Measurements from ENCODE around the gene ZBTB11.
"Not testable (repeated sequence)": the region's sequence is repeated elsewhere in the genome, so short reads cannot be mapped to it uniquely, and the experiment has no call there.

The ZBTB11 gene

GRCh38 chr3:101690972-101691371, 14.0 kb upstream of the ZBTB11 start:
- DNase-seq (ENCODE audit: low read depth, low spot score), result no peak

- DNase-seq (ENCODE audit: low read depth, low spot score), result no peak
Observed at GRCh38 chr3:101689286-101689685, 12.4 kb upstream of the ZBTB11 start.

DNA sequence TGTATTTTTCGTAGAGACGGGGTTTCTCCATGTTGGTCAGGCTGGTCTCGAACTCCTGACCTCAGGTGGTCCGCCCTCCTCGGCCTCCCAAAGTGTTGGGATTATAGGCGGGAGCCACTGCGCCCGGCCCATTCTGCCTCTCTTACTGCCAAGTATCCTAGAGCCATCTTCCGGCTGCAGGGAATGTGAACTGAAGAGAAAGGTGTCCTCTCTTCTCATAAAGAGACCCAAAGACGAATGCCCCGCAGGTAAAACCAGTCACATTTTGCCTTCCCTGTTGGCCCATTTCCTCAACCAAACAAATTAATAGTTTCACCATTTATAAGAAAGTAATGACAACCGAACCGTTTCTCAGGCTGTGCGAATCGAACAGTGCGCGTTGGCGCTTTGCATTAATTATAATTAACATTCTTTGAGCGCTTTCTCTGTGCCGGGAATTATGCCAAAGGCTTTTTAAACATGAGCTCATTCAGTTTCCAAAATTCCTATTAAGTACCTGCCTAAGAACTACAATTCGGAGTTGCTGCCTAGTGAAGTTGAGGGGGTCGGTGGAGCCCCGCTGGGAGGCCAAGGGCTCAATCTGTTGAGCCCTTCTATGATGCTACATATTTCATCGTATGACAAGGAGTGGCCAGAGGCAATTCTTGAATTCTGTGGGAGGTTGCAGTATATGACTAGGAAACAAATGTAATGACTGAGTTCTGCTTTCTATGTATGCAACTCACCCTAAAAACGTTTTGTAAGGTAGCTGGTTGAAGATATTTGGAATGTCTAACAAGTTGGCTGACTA, 10.4 kb upstream of the ZBTB11 start:
- no peak for DNase-seq (ENCODE audit: low read depth, low spot score)

GRCh38 chr3:101685870-101686307, 9.0 kb upstream of the ZBTB11 start:
- DNase-seq (ENCODE audit: low read depth, low spot score), result no peak

DNA sequence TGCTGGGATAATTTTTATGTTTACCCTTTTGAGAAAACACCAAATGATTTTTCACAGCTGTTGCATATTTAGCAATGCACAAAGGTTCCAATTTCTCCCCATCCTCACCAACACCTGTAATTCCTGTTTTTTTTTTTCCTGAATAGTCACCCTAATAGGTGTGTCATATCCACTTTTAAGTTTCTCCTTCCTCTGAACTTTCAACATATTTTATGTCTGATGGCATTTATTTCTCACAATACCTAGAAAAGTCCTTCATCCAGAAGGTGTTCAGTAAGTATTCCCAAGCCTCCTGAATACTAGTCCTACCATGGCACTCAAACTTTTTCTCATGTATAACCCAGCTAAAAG, 8.1 kb upstream of the ZBTB11 start:
- no peak for DNase-seq (ENCODE audit: low read depth, low spot score)

GRCh38 chr3:101680466-101680865, 3.5 kb upstream of the ZBTB11 start:
- DNase-seq (ENCODE audit: low read depth, low spot score), result no peak

- DNase-seq (ENCODE audit: low read depth, low spot score), result not testable (repeated sequence)
Observed at GRCh38 chr3:101678837-101679236, 1.9 kb upstream of the ZBTB11 start.

- no peak for DNase-seq (ENCODE audit: low read depth, low spot score)
Observed at GRCh38 chr3:101677436-101678286, 729 bp upstream of the ZBTB11 start.

DNA sequence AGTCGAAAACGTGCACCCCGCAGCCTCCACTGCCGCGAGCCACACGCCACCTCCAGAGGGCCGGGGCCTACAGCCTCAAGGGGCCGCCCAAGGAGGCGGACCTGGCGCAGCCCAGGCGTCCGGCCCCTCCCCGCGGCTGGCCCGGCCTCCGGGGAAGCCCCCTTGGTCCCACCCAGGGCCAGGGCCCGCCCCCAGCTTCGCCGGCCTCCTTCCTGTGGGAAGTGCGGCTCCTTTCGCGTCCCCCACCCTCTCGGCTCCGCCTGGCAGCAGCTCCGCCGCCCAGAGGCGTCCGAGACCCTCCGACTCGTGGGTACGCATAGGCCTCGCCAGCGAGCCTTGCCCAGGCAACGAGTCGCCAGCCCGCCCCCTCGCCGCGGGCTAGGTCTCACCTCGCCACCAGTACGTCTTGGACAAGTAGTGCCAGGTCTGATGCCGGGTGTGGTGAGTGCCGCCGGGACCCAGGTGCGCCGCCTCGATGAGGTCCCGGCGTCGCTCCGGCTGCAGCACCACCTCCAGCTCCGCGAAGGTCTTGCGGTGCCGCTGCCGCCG, 642 bp downstream of the ZBTB11 start:
- peak; percentile 88 for DNase-seq (ENCODE audit: low read depth, low spot score)

GRCh38 chr3:101675709-101676215, 1.2 kb downstream of the ZBTB11 start:
- DNase-seq (ENCODE audit: low read depth, low spot score), result no peak

DNA sequence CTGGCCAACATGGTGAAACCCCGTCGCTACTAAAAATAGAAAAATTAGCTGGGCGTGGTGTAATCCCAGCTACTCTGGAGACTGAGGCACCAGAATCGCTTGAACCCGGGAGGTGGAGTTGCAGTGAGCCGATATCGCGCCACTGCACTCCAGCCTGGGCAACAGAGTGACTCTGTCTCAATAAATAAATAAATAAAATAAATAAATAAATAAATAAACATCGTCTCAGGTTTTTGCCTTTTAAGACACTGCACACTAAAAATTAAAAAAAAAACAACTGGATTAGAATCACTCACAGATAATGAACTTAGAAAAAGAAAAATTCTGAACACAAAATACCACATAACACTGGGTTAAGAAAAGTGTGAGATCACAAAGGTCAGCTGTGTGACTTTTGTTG, 2.4 kb downstream of the ZBTB11 start:
- no peak for DNase-seq (ENCODE audit: low read depth, low spot score)

DNA sequence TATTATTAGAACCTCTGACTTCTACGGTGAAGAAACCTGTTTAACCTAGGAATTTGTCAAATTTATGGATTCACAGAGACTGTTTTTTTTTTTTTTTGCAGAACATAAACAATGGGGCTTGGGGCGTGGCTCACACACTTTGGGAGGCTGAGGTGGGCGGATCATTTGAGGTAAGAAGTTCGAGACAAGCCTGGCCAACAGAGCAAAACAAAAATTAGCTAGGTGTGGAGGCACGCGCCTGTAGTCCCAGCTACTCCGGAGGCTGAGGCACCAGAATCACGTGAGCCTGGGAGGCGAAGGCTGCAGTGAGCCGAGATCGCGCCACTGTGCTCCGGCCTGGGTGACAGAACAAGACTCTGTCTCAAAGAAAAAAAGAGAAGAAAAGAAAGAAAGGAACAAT, 3.0 kb downstream of the ZBTB11 start:
- DNase-seq (ENCODE audit: low read depth, low spot score), result no peak

- no peak for DNase-seq (ENCODE audit: low read depth, low spot score)
Observed at GRCh38 chr3:101671014-101671413, 5.9 kb downstream of the ZBTB11 start.

DNA sequence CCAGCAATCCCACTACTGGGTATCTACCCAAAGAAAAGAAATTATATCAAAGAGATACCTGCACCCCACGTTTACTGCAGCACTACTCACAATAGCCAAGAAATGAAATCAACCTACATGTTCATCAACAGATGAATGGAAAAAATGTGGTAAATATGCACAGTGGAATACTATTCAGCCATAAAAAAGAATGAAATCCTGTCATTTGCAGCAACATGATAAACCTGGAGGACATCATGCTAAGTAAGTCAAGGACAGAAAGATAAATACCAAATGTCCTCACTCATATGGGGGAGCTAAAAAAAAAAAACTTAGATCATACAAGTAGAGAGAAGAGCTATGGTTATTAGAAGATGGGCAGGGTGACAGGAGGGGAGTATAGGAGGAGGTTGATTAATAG, 9.1 kb downstream of the ZBTB11 start:
- no peak for DNase-seq (ENCODE audit: low read depth, low spot score)

DNA sequence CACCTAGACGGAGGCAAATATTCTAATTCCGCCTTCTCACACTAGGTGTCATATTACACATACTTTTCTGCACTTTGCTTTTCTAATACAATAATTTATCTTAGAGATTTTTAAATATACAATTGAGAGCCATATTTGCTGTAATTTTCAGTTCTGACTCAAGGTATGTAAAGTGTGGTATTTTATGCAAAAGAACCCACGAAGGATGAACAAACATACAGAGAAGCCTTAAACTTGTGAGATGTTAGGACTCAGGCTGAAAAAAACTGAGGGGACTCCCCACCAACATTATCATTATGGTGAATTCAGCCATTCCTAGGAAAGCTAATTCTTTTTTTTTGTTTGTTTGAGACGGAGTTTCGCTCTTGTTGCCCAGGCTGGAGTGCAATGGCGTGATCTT, 9.6 kb downstream of the ZBTB11 start:
- no peak for DNase-seq (ENCODE audit: low read depth, low spot score)

- DNase-seq (ENCODE audit: low read depth, low spot score), result no peak
Observed at GRCh38 chr3:101665851-101666250, 11.1 kb downstream of the ZBTB11 start.

DNA sequence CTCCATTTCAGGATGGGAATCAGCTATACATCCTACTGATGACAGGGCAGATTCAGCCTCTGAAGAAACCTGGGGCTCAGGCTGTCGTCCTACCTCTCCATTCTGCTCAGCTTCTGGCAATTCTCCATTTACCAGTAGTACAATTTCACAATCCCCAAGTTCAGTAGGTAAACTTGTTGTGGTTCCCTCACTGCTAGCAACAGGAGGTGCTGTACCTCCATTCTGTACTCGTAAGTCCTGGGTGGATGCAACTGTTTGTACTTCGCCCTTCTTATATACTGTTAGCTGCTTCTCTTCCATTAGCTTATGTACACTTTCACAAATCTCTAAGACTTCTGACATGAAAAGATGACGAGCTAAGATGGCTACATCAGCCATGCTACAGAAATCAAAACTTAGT, 11.6 kb downstream of the ZBTB11 start:
- DNase-seq (ENCODE audit: low read depth, low spot score), result no peak

DNA sequence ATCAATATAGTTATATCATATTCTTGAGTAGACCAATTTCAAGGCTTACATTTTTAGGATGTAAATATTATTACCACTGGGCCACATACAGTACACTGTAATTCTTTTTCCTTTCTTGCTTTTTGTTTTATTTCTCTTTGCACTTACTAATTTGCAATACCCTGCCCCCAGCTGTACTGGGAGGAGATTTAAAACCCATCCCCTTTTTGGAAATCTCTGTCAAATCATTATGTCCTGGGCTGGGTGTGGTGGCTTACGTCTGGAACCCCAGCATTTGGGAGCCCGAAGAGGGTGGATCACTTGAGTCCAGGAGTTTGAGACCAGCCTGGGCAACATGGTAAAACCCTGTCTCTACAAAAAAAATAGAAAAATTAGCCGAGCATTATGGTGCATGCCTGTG, 16.2 kb downstream of the ZBTB11 start:
- DNase-seq (ENCODE audit: low read depth, low spot score), result no peak

DNA sequence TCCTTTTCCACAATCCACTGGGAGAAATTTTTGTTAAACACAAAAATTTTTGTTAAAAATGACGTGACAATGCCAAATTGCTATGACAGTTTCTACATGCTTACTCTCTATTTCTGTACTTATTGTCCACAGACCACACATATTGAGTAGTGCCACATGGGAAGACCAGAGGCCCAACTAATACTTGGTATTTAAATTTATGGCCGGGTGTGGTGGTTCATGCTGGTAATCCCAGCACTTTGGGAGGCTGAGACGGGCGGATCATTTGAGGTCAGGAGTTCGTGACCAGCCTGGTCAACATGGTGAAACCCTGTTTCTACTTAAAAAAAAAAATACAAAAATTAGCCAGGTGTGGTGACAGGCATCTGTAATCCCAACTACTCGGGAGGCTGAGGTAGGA, 20.3 kb downstream of the ZBTB11 start:
- DNase-seq (ENCODE audit: low read depth, low spot score), result no peak

GRCh38 chr3:101646726-101647125, 30.2 kb downstream of the ZBTB11 start:
- DNase-seq (ENCODE audit: low read depth, low spot score), result no peak

DNA sequence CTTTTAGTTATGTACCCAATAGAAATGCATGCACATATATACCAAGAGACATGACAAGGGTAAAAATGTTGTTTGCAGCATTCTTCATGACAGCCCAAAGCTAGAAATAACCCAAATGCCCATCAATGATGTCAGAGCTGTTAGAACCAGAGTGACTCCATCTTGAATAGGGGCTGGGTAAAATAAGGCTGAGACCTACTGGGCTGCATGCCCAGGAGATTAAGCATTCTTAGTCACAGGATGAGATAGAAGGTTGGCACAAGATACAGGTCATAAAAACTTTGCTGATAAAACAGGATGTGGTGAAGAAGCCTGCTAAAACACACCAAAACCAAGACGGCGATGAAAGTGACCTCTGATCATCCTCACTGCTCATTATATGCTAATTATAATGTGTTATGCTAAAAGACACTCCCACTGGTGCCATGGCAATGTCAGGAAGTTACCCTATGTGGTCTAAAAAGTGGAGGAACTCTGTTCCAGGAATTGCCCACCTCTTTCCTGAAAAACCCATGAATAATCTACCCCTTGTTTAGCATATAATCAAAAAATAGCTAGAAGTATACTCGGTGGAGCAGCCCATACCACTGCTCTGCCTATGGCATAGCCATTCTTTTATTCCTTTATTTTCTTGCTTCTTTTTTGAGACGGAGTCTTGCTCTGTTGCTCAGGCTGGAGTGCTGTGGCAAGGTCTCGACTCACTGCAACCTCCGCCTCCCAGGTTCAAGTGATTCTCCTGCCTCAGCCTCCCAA, 32.9 kb downstream of the ZBTB11 start:
- no peak for DNase-seq (ENCODE audit: low read depth, low spot score)
